H1 (cell line): ENCODE measurements around the gene DOLK.

ENCODE experiments used
- CEBPB ChIP-seq: IDR thresholded peaks from 2 replicates; pipeline ENCODE4 v1.6.1; 2012; ENCODE audit warnings: low read depth, low read length
- CTCF ChIP-seq, 3 experiments: IDR thresholded peaks; 1 replicate in 2 of 3; 2 replicates in 1 of 3; pipeline versions ENCODE4 v1.5.1 to v1.6.1; 2011; ENCODE audit warnings: low read length in 3 of 3, mild to moderate bottlenecking in 3 of 3, inconsistent platforms in 2 of 3, low read depth in 1 of 3, moderate library complexity in 1 of 3; ENCODE audit not compliant: insufficient read depth in 1 of 3; ENCODE audit errors: control extremely low read depth in 1 of 3
- EP300 ChIP-seq, 2 experiments: IDR thresholded peaks; 1 replicate in 1 of 2; 2 replicates in 1 of 2; pipeline ENCODE4 v1.6.1; 2011 to 2012; ENCODE audit warnings: low read depth in 2 of 2, low read length in 2 of 2, mild to moderate bottlenecking in 2 of 2, borderline replicate concordance in 1 of 2, inconsistent platforms in 1 of 2, moderate library complexity in 1 of 2
- FOSL1 ChIP-seq: IDR thresholded peaks from 2 replicates; pipeline ENCODE4 v1.6.1; 2011; ENCODE audit warnings: mild to moderate bottlenecking, low read depth, low read length, moderate library complexity; ENCODE audit not compliant: insufficient read depth
- POLR2A ChIP-seq, 2 experiments: IDR thresholded peaks; 1 replicate in 1 of 2; 2 replicates in 1 of 2; pipeline ENCODE4 v1.6.1; 2011; ENCODE audit warnings: low read depth in 2 of 2, low read length in 2 of 2, mild to moderate bottlenecking in 2 of 2; ENCODE audit errors: control extremely low read depth in 1 of 2
- RAD21 ChIP-seq, 2 experiments: IDR thresholded peaks in 1 of 2; conservative IDR thresholded peaks in 1 of 2; 2 replicates each; pipeline ENCODE4 v1.6.1; 2011; ENCODE audit warnings: low read depth in 2 of 2, low read length in 2 of 2, improper control_type of control experiment in 1 of 2, inconsistent platforms in 1 of 2, mild to moderate bottlenecking in 1 of 2, moderate library complexity in 1 of 2
- RNF2 ChIP-seq: fragments of 200-900, 300-1000 bp; sonication (generic); IDR thresholded peaks from 2 replicates; pipeline ENCODE4 v1.7.1; 2016; ENCODE audit warnings: borderline replicate concordance, low read depth, mild to moderate bottlenecking, antibody characterized with exemption, low read length; ENCODE audit not compliant: poor library complexity, severe bottlenecking; ENCODE audit errors: missing control alignments
- SP4 ChIP-seq: IDR thresholded peaks from 2 replicates; pipeline ENCODE4 v1.6.1; 2012; ENCODE audit warnings: low read length, inconsistent platforms
- USF2 ChIP-seq: IDR thresholded peaks from 2 replicates; pipeline ENCODE4 v1.6.1; 2011; ENCODE audit warnings: low read length, improper control_type of control experiment
- ZNF274 ChIP-seq: IDR thresholded peaks from 2 replicates; pipeline ENCODE4 v1.7.0; 2012; ENCODE audit warnings: low read length, borderline replicate concordance; ENCODE audit errors: extremely low read depth

GRCh38 chr9:128983536-128983935, 36.1 kb upstream of the DOLK start:
- TF ChIP-seq CEBPB, result no peak
- TF ChIP-seq ZNF274, result no peak
- TF ChIP-seq CTCF (IDR thresholded peaks at IDR 0.05; ENCODE audit: control extremely low read depth in 1 of 3, insufficient read depth in 1 of 3, low read depth in 1 of 3, low read length in 3 of 3), result no peak
- no peak for TF ChIP-seq RNF2
- TF ChIP-seq SP4, result no peak
- TF ChIP-seq RAD21 (IDR thresholded peaks at IDR 0.05 in 1 of 2, conservative IDR thresholded peaks at IDR 0.05 in 1 of 2; ENCODE audit: low read depth in 2 of 2, low read length in 2 of 2), result no peak
- no peak for TF ChIP-seq FOSL1
- no peak for TF ChIP-seq EP300 (IDR thresholded peaks at IDR 0.05; ENCODE audit: borderline replicate concordance in 1 of 2, low read depth in 2 of 2, low read length in 2 of 2)
- TF ChIP-seq POLR2A (IDR thresholded peaks at IDR 0.05; ENCODE audit: control extremely low read depth in 1 of 2, low read depth in 2 of 2, low read length in 2 of 2), result no peak
- TF ChIP-seq USF2, result no peak
